Cardiac muscle cell (in vitro differentiated cells and primary cell): ENCODE results near the gene TENM3. TPM values are rescaled to one million over a fixed set of nuclear protein-coding genes. Genes with fewer than 3 reads are reported as not detected.

ENCODE experiments used
- DNase-seq, 2 donors: peaks; one replicate each; pipeline versions ENCODE4 v3.0.0 to v3.0.0-alpha.2; 2010 to 2017; ENCODE audit warnings: low read depth in 1 of 2, low spot score in 1 of 2
- H3K27ac ChIP-seq: fragments of 200-600 bp; sonication (generic); 2 replicates; pipeline ENCODE4 v1.5.1; 2016
- H3K27me3 ChIP-seq: fragments of 200-600 bp; sonication (generic); 2 replicates; pipeline ENCODE4 v1.6.0; 2016; ENCODE audit warnings: control low read depth
- H3K36me3 ChIP-seq: fragments of 200-600 bp; sonication (generic); 2 replicates; pipeline ENCODE4 v1.5.1; 2016; ENCODE audit warnings: control low read depth
- H3K4me1 ChIP-seq: fragments of 200-600 bp; sonication (generic); 2 replicates; pipeline ENCODE4 v1.8.1; 2017; ENCODE audit warnings: low read depth, mild to moderate bottlenecking, mixed run types
- H3K4me3 ChIP-seq: fragments of 200-600 bp; sonication (generic); 2 replicates; pipeline ENCODE4 v1.5.1; 2016; ENCODE audit warnings: mild to moderate bottlenecking
- H3K9me3 ChIP-seq: fragments of 200-600 bp; sonication (generic); 2 replicates; pipeline ENCODE4 v1.5.1; 2017; ENCODE audit warnings: low read depth, mild to moderate bottlenecking, control low read depth
- polyA plus RNA-seq: library from polyadenylated mRNA; unstranded; fragments of >200 nt; fragmentation: Nextera tagmentation; extraction: Ambion mirVana; gene quantifications from 2 replicates; pipeline ENCODE4 v1.2.1, GENCODE V29; 2016
- total RNA-seq: library from RNA; depleted of rRNA; stranded (reverse); fragments of >200 nt; gene quantifications from 2 replicates; pipeline ENCODE4 v1.2.3, GENCODE V29; 2016
- TF ChIP-seq, protein P1 (sequence below): IDR thresholded peaks from 2 replicates; pipeline ENCODE4 v1.5.1; 2012; ENCODE audit warnings: low read depth, mild to moderate bottlenecking, low read length

TENM3 gene
- total and polyA plus RNA-seq, 2 experiments from 2014 or later: 12.5 to 24.8 TPM

DNA sequence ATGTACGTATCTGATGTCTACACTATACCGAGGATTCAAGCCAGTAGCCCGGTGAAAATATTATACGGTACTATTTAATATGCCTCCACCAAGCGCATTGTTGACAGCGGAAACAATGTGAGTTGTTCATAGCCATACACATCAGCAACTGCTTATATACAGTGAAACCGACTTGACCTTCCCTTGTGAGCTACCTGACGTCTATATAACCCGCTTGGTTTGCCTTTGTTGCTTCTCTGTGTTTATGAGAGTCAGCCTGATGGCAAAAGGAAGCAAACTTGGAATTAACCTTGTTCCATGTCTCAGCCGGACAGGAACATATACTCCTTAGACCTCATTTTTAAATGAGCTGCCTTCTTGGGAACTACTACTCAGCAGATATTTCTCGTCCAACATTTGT, 462.2 kb downstream of the TENM3 start:
- Histone ChIP-seq H3K4me3 (no peak overlapping the region), H3K27ac (no peak overlapping the region), H3K9me3 (no peaks in the 10 kb centered on the region), H3K27me3 (no peaks in the 10 kb centered on the region), H3K36me3 (no peaks in the 10 kb centered on the region), H3K4me1 (no peaks in the 10 kb centered on the region)
- TF ChIP-seq, protein P1, sequence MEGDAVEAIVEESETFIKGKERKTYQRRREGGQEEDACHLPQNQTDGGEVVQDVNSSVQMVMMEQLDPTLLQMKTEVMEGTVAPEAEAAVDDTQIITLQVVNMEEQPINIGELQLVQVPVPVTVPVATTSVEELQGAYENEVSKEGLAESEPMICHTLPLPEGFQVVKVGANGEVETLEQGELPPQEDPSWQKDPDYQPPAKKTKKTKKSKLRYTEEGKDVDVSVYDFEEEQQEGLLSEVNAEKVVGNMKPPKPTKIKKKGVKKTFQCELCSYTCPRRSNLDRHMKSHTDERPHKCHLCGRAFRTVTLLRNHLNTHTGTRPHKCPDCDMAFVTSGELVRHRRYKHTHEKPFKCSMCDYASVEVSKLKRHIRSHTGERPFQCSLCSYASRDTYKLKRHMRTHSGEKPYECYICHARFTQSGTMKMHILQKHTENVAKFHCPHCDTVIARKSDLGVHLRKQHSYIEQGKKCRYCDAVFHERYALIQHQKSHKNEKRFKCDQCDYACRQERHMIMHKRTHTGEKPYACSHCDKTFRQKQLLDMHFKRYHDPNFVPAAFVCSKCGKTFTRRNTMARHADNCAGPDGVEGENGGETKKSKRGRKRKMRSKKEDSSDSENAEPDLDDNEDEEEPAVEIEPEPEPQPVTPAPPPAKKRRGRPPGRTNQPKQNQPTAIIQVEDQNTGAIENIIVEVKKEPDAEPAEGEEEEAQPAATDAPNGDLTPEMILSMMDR: no peak
- no peak for DNase-seq

DNA sequence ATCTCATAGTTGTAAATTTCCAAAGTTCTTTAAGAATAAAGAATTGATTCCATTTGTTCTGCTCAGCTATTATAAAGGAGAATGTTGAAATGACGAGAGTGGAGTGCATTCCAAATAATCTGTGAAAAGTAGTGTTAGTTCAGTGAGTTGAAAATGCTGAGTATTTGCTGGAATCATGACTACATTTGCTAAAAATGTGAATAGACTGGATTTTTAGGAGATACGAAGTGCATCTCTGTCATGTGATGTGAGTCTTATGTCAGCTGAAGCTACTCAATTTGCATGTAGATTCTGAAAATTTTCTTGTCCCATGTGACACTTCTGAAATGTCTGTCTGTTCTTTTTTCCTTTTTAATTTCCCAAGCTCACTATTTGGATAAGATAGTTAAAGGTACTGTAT, 468.0 kb downstream of the TENM3 start:
- Histone ChIP-seq H3K9me3 (no peaks in the 10 kb centered on the region), H3K27me3 (no peaks in the 10 kb centered on the region), H3K36me3 (no peaks in the 10 kb centered on the region), H3K27ac (no peak overlapping the region), H3K4me1 (peaks cover 5% of the 10 kb centered on the region), H3K4me3 (no peak overlapping the region)
- no peak for DNase-seq
- TF ChIP-seq, protein P1: no peak

DNA sequence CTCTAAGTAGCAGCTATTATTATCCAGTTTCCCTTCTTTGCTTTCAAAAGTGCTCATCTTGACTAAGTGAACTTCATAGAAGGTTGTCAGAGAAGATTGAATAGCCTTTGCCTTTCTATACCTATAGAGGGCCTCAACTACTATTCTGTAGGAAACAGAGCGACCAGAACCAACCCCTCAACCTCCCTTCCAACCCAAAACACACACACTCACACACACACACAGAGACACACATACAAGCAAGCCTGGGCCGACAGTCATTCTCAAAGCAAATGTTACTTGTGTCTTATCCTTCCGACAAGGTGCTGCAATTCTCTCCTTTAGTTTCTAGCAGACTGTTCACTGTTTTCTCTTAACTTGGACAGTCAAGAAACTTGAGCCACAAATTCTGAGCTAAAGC, 472.3 kb downstream of the TENM3 start:
- no peak overlapping the region for H3K27ac ChIP-seq
- H3K27me3 ChIP-seq: no peaks in the 10 kb centered on the region
- peaks cover 7% of the 10 kb centered on the region for H3K4me1 ChIP-seq
- no peak overlapping the region for H3K4me3 ChIP-seq
- TF ChIP-seq, protein P1: no peak
- H3K36me3 ChIP-seq: no peaks in the 10 kb centered on the region
- DNase-seq: no peak
- H3K9me3 ChIP-seq: no peaks in the 10 kb centered on the region

DNA sequence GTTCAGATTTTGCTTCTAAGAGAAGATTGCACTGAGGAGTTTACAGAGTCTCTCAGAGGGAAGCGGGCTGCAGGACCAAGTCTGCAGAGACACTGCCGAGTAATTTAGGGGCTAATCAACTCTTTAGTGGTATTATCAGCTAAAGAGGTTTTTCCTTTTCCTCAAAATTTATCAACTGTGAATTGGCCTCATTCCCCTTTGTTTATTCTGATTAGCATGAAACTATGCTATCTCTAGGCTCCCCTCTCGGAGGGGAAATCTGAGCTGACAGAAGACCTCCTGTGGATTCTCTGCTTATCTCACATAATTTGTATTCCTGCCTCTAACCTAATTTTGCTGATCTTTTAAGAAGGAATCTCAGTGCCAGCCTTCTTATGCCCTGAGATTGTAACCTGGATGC, 473.0 kb downstream of the TENM3 start:
- peaks cover 7% of the 10 kb centered on the region for H3K4me1 ChIP-seq
- no peaks in the 10 kb centered on the region for H3K9me3 ChIP-seq
- no peaks in the 10 kb centered on the region for H3K36me3 ChIP-seq
- TF ChIP-seq, protein P1: no peak
- no peak overlapping the region for H3K4me3 ChIP-seq
- no peak overlapping the region for H3K27ac ChIP-seq
- no peak for DNase-seq
- H3K27me3 ChIP-seq: no peaks in the 10 kb centered on the region

DNA sequence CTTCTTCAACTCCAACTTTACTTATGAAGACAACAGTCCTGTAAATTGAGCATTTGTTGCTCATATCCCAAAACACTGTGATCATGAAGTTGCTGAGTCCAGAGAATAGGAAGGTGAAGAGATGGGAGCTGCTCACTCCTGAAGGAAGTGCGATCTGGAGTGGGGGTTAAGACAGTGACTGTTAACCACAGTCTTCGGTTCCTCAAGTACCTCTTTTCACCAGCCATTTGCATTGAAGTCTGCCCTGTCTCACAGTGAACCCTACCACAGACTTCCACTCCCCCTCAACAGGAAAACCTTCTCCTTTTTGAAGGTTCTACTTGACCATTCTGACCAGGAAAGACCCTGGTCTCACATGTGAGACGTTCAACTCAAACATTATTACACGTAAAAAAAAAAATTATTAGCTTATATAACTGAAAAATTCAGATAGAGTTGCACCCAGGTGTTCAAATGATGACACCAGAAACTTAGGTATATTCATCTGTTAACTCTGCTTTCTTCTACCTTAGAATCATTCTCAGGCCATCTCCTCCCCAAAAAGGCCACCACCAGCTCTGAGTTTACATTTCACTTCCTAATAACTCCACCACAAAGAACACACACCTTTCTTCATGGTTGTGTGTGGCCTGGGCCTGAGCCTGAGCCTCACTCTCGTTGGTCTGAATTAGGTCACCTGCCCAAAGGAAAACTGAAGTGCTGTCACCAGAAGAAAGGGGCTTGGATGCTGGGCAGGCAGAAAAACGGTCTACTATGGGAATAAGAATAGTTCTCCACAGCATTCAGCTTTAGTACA, 474.8 kb downstream of the TENM3 start:
- Histone ChIP-seq H3K4me1 (peaks cover 7% of the 10 kb centered on the region), H3K27ac (no peak overlapping the region), H3K4me3 (no peak overlapping the region), H3K9me3 (no peaks in the 10 kb centered on the region), H3K27me3 (no peaks in the 10 kb centered on the region), H3K36me3 (no peaks in the 10 kb centered on the region)
- DNase-seq: no peak
- TF ChIP-seq, protein P1: no peak
